DOHH2 (cell line): ENCODE measurements around the gene USP9X.
A peak's percentile ranks its signal among the peaks of the same experiment; 100 is the strongest.

Source experiments
- H3F3A ChIP-seq: fragments of 200-600 bp; sonication (generic), shearing (Covaris generic); 2 replicates; pipeline ENCODE4 v1.6.0; 2016; ENCODE audit warnings: antibody characterized with exemption, mild to moderate bottlenecking; ENCODE audit not compliant: control insufficient read depth, insufficient read depth
- H3K27ac ChIP-seq: fragments of 200-600 bp; sonication (generic); 2 replicates; pipeline ENCODE4 v1.5.1; 2014; ENCODE audit warnings: low read depth, mild to moderate bottlenecking, low read length, moderate library complexity
- H3K27me3 ChIP-seq: fragments of 200-600 bp; sonication (generic); 2 replicates; pipeline ENCODE4 v1.6.1; 2014; ENCODE audit warnings: mild to moderate bottlenecking, low read length, mixed read lengths; ENCODE audit not compliant: control insufficient read depth
- H3K36me3 ChIP-seq: fragments of 200-600 bp; sonication (generic); 2 replicates; pipeline ENCODE4 v1.6.1; 2014; ENCODE audit warnings: mild to moderate bottlenecking, low read length, moderate library complexity, mixed read lengths; ENCODE audit not compliant: control insufficient read depth
- H3K4me1 ChIP-seq: fragments of 200-600 bp; sonication (generic); 2 replicates; pipeline ENCODE4 v1.6.1; 2014; ENCODE audit warnings: mild to moderate bottlenecking, low read length, mixed read lengths; ENCODE audit not compliant: control insufficient read depth
- H3K4me2 ChIP-seq: fragments of 200-600 bp; sonication (generic); 2 replicates; pipeline ENCODE4 v1.6.0; 2014; ENCODE audit warnings: mild to moderate bottlenecking, low read length, moderate library complexity
- H3K4me3 ChIP-seq: fragments of 200-600 bp; sonication (generic); 2 replicates; pipeline ENCODE4 v1.5.1; 2014; ENCODE audit warnings: mild to moderate bottlenecking, low read length, mixed read lengths
- H3K79me2 ChIP-seq: fragments of 200-600 bp; sonication (generic); 2 replicates; pipeline ENCODE4 v1.6.1; 2014; ENCODE audit warnings: mild to moderate bottlenecking, low read length, mixed read lengths; ENCODE audit not compliant: control insufficient read depth
- H3K9me2 ChIP-seq: fragments of 200-600 bp; sonication (generic); replicated peaks from 2 replicates; pipeline ENCODE4 v1.6.1; 2014; ENCODE audit warnings: mild to moderate bottlenecking, low read length, mixed read lengths; ENCODE audit not compliant: control insufficient read depth
- H3K9me3 ChIP-seq: fragments of 200-600 bp; sonication (generic); 2 replicates; pipeline ENCODE4 v1.6.1; 2014; ENCODE audit warnings: antibody characterized with exemption, low read length, mixed read lengths; ENCODE audit not compliant: control insufficient read depth, insufficient read depth
- H4K20me1 ChIP-seq: fragments of 200-600 bp; sonication (generic); 2 replicates; pipeline ENCODE4 v1.6.0; 2014; ENCODE audit warnings: low read depth, mild to moderate bottlenecking, antibody characterized with exemption, low read length, moderate library complexity; ENCODE audit not compliant: control insufficient read depth, insufficient read depth
- EZH2phosphoT487 ChIP-seq: fragments of 200-600 bp; sonication (generic); IDR thresholded peaks from 2 replicates; pipeline ENCODE4 v1.6.1; 2017; ENCODE audit warnings: borderline replicate concordance, mild to moderate bottlenecking, antibody characterized with exemption, low read length, moderate library complexity, mixed read lengths
- TF ChIP-seq, protein P1 (sequence below): fragments of 200-600 bp; sonication (generic); IDR thresholded peaks from one replicate; pipeline ENCODE4 v1.5.1; 2014; ENCODE audit warnings: antibody characterized with exemption, mild to moderate bottlenecking, low read depth, low read length; ENCODE audit not compliant: poor library complexity, severe bottlenecking

The USP9X gene, protein sequence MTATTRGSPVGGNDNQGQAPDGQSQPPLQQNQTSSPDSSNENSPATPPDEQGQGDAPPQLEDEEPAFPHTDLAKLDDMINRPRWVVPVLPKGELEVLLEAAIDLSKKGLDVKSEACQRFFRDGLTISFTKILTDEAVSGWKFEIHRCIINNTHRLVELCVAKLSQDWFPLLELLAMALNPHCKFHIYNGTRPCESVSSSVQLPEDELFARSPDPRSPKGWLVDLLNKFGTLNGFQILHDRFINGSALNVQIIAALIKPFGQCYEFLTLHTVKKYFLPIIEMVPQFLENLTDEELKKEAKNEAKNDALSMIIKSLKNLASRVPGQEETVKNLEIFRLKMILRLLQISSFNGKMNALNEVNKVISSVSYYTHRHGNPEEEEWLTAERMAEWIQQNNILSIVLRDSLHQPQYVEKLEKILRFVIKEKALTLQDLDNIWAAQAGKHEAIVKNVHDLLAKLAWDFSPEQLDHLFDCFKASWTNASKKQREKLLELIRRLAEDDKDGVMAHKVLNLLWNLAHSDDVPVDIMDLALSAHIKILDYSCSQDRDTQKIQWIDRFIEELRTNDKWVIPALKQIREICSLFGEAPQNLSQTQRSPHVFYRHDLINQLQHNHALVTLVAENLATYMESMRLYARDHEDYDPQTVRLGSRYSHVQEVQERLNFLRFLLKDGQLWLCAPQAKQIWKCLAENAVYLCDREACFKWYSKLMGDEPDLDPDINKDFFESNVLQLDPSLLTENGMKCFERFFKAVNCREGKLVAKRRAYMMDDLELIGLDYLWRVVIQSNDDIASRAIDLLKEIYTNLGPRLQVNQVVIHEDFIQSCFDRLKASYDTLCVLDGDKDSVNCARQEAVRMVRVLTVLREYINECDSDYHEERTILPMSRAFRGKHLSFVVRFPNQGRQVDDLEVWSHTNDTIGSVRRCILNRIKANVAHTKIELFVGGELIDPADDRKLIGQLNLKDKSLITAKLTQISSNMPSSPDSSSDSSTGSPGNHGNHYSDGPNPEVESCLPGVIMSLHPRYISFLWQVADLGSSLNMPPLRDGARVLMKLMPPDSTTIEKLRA (N-terminal part only)

DNA sequence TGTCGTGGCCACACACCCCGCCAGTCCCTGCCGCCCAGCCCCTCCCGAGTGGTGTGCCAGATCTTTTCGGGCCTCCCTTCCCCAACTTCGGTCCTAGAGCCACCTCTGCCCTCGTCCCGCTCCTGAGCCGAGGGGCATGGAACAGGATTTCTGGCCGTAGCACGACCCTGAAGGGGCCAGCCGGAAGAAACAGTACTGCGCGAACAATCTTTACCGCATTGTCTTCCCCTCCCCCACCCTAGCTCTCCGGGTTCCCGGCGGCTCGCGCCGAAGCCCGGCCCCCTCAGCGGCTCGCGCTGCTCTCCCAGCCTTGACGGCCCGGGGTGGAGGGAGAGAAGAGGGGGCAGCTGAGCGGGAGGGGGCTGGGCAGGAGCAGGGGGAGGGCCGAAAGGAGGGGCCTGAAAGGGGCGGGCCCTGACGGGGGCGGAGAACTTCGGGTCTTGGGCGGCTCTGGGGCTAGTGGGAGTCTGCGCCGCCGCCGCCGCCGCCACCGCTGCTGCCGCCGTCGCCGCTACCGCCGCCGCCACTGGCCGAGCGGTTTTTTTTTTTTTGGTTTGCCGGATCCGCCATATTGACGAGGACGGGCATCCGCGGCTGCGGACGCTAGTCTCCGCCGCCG is at the start of gene USP9X:
USP9X (plus strand) TSS at position 553 of the 619 bp plus-strand sequence. CDS start 38,184 bp downstream, outside the sequence.
- peak within 1 kb of the TSS; percentile 94 for H3K4me3 ChIP-seq
- no peaks in the 10 kb centered on the region for H3K9me2 ChIP-seq
- no peak for TF ChIP-seq EZH2phosphoT487
- TF ChIP-seq, protein P1, sequence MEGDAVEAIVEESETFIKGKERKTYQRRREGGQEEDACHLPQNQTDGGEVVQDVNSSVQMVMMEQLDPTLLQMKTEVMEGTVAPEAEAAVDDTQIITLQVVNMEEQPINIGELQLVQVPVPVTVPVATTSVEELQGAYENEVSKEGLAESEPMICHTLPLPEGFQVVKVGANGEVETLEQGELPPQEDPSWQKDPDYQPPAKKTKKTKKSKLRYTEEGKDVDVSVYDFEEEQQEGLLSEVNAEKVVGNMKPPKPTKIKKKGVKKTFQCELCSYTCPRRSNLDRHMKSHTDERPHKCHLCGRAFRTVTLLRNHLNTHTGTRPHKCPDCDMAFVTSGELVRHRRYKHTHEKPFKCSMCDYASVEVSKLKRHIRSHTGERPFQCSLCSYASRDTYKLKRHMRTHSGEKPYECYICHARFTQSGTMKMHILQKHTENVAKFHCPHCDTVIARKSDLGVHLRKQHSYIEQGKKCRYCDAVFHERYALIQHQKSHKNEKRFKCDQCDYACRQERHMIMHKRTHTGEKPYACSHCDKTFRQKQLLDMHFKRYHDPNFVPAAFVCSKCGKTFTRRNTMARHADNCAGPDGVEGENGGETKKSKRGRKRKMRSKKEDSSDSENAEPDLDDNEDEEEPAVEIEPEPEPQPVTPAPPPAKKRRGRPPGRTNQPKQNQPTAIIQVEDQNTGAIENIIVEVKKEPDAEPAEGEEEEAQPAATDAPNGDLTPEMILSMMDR = no peak
- H3K79me2 ChIP-seq = peaks cover 52% of the 10 kb centered on the region
- peak within 1 kb of the TSS; percentile 90 for H3K4me2 ChIP-seq
- H3K4me1 ChIP-seq = peaks cover 57% of the 10 kb centered on the region
- no peaks in the 10 kb centered on the region for H3K9me3 ChIP-seq
- no peaks in the 10 kb centered on the region for H3F3A ChIP-seq
- H4K20me1 ChIP-seq = 0 out of 2 replicates have a peak, but pooled peaks cover 3% of the 10 kb centered on the region
- no peaks in the 10 kb centered on the region for H3K27me3 ChIP-seq
- H3K36me3 ChIP-seq = peaks cover 31% of the 10 kb centered on the region
- H3K27ac ChIP-seq = peak within 1 kb of the TSS; percentile 98

DNA sequence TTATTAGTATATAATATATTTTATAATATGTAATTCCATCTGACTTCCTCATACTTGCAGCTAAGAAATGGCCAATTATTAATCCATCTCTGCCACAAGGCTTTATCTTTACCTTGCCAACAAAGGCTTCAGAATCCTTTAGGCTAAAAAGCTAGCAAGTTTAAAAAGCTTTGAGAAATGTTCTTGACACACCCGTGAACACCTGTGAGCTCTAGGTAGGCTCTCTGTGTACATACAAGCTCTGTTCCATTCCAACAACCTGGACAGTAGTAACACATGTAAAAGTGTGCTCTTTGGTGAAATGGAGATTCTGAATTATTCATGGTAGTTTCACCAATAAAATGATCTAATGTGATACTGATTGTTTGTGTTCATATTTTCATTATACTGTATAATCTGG is 49.7 kb upstream of the USP9X start:
- TF ChIP-seq, protein P1 = no peak
- no peak for TF ChIP-seq EZH2phosphoT487
- Histone ChIP-seq H3K36me3 (no peaks in the 10 kb centered on the region), H3K4me2 (no peak overlapping the region), H3K27me3 (no peaks in the 10 kb centered on the region), H4K20me1 (no peaks in the 10 kb centered on the region), H3K4me3 (no peak overlapping the region), H3K79me2 (no peaks in the 10 kb centered on the region), H3K9me3 (no peaks in the 10 kb centered on the region), H3K27ac (no peak overlapping the region), H3K9me2 (no peaks in the 10 kb centered on the region), H3F3A (no peaks in the 10 kb centered on the region), H3K4me1 (no peaks in the 10 kb centered on the region)

DNA sequence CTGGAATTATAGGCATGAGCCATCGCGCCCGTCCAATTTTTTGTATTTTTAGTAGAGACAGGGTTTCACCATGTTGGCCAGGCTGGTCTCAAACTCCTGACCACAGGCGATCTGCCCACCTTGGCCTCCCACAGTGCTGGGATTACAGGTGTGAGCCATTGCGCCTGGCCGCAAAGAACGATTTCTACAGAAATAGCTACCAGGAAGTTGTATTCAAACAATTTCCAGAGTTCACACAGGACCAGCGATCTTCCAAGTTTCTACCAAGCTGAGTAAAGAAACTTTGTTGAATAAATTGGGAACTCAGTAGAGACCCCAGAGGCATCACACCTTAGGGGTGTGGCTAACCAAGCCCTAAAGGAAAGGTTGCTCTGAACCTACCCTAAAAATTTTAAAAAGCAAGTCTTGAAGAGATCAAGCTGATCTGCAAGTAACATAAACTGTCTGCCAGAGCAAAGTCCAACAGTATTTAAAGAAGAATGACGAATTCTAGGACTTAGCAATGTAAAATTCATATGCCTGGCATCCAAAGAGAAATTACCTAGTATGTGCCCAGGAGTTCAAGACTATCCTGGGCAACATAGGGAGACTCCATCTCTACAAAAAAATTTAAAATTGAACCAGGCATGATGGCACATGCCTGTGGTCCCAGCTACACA is 48.4 kb upstream of the USP9X start:
- H3K4me3 ChIP-seq = no peak overlapping the region
- no peaks in the 10 kb centered on the region for H3K4me1 ChIP-seq
- no peaks in the 10 kb centered on the region for H3F3A ChIP-seq
- no peaks in the 10 kb centered on the region for H3K9me3 ChIP-seq
- no peaks in the 10 kb centered on the region for H3K36me3 ChIP-seq
- TF ChIP-seq, protein P1 = no peak
- no peak for TF ChIP-seq EZH2phosphoT487
- H4K20me1 ChIP-seq = no peaks in the 10 kb centered on the region
- no peak overlapping the region for H3K27ac ChIP-seq
- no peaks in the 10 kb centered on the region for H3K27me3 ChIP-seq
- no peak overlapping the region for H3K4me2 ChIP-seq
- no peaks in the 10 kb centered on the region for H3K9me2 ChIP-seq
- H3K79me2 ChIP-seq = no peaks in the 10 kb centered on the region
